Stomach (tissue), 4 donors: Measurements from ENCODE around the gene PLXNA2.

Source experiments
- CTCF ChIP-seq, 7 experiments: fragments of 450-650 bp in 4 of 7; fragments of 200-600 bp in 3 of 7; sonication (generic) in 3 of 7; IDR thresholded peaks; one replicate each; pipeline ENCODE4 v1.5.1; 2016 to 2019; ENCODE audit warnings: antibody characterized with exemption in 7 of 7, control low read depth in 2 of 7, mild to moderate bottlenecking in 1 of 7
- EP300 ChIP-seq: sonication (generic); formaldehyde crosslinking; IDR thresholded peaks from one replicate; pipeline ENCODE4 v1.6.1; 2017; ENCODE audit warnings: antibody characterized with exemption
- POLR2A ChIP-seq, 4 donors: fragments of 450-650 bp; IDR thresholded peaks; one replicate each; pipeline ENCODE4 v1.6.1; 2016; ENCODE audit warnings: antibody characterized with exemption in 4 of 4, control low read depth in 2 of 4, mild to moderate bottlenecking in 1 of 4, moderate library complexity in 1 of 4
- POLR2AphosphoS5 ChIP-seq, 3 donors: sonication (generic); formaldehyde crosslinking; IDR thresholded peaks; one replicate each; pipeline ENCODE4 v1.6.1; 2016; ENCODE audit warnings: antibody characterized with exemption in 3 of 3

- TF ChIP-seq EP300 (no peak), CTCF (IDR thresholded peaks at IDR 0.05) (no peak), POLR2AphosphoS5 (IDR thresholded peaks at IDR 0.05) (no peak), POLR2A (IDR thresholded peaks at IDR 0.05) (no peak)
These were observed 86.4 kb downstream of the PLXNA2 start for GRCh38 chr1:208157769-208158168.
